ENCODE results near the gene CEP85L.

The CEP85L gene

DNA sequence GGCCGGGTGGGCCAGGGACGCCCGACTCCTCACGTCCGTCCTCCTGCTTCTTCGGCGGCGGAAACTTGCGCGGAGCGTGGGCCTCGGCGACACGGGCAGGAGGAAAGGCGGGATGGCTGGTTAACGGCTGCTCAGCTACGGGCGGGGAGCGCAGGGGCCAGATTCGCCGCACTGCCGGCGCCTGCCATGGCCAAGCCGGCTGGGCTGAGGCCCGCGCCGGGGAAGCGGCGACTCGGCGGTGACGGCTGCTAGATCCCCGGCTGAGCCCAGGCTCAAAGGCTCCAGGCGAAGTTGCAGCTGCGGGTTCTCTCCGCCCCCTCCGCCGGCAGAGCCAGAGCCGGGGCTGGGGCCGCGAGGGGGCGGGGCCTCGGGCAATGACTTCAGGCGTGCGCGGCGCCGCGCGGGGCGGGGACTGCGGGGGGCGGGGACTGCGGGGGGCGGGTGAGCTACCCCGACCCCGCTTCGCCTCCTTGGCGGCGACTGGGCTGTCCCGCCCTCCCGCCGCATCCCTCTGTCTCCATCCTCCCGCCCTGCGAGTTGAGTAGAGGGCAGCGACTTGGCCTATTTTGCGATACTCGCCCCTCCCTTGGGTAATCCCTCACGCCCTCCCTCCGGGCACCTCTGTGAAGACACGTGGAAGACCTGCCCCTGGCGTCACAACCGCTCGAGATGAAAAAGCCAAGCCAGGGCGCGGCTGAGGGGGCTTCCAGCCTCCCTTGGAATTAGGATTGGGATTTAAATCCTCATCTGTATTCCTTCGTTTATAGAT, at the start of gene CEP85L:
Gene CEP85L (minus strand): TSS at position 310 of the 769 bp plus-strand sequence. CDS start 322 bp downstream, outside the sequence.
- peak; percentile 79 for DNase-seq

DNA sequence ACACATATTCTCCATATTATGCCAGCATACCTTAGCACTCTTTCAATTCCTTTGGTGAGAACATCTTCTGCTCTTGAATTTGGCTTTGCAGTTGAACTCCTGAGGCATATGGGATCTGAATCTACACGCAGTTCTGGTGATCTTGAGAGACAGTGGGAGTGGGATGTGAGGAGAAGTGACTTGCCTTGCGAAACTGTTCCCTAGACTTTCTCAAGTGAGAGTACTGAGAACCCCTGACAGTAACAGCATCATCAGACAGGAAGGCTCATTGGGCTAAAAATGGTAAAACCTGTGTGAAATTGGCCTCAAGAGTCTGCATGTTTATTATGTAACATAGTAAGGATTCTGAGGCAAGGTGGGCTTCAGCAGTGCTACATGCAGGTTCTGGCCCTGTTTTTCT, 49.1 kb upstream of the CEP85L start:
- DNase-seq, result no peak

GRCh38 chr6:118697554-118697953, 46.2 kb upstream of the CEP85L start:
- DNase-seq, result no peak

DNA sequence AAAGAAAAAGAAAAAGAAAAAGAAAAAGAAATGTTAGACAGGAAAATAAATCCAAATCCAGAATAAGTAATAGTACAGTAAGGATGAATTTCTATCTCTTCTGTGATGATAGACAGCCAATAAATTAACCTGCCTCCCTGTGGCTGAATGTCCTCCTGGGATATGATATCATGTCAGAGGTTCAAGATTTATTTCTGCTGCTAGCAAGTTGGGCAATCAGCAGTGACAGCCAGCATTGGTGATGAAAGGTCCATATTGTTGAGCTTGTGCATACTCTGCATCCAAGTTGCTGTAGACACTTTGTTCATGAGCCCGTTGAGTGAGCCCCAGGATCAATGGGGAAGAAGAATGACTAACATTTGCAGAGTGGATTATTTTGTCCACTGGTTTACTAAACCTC, 44.9 kb upstream of the CEP85L start:
- no peak for DNase-seq

DNA sequence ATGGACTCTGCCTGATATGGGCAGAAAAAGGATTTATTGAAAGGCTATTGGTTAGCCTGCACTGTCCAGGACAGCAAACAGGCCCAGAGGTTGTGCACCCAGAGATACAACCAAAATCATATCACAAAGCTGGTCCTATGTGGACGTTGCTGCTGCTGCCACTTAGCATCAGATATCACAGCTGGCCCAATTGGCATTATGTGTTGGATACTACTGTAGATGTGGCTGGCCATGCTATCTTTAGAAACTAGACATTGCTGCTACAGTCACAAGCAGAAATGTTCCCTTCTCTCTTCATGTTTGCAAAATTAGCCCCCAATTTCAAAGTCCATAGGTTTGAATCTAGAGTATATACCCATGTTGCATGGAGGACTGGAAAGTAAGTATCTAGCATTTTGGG, 42.2 kb upstream of the CEP85L start:
- no peak for DNase-seq

GRCh38 chr6:118685823-118686449, 34.5 kb upstream of the CEP85L start:
- DNase-seq, result no peak

DNA sequence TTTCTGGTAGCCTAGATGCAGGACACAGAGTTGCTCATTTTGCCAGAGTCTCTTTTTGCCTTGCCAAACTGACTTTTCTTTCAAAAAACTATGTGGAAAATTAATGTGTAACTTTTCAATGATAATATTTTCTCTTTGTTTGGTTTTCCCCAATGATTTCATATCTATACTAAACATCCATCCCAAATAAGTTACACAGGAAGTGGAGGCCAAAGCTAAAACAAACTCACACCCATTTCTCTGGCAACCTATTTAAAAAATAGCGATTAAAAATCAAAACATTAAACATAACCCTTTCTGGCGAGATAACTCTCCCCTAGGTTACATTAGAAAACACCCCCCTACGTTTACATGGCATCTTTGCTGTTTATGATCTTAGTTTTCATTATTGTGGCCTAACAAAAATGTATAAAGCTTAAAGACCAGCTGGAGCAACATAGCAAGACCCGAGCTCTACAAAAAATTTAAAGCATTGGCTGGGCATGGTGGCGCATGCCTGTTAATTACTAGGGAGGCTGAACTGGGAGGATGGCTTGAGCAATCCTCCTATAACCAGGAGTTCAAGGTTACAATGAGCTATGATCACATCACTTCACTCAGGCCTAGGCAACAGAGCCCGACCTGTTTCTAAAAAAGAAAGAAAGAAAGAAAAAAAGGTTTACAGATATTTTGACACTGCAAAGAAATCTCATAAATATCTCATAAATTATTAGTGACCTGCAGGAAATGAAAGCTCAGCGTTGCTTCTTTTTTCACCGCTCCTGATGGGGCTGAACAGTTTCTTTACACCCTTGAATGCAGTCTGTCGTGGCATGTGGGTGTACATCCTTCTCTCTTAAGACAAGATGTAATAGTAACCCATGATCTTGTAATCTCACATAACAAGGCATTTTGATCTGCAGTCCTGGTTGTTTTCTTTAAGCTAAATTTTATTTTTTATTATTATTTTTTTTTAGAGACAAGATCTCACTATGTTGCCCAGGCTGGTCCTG, 32.8 kb upstream of the CEP85L start:
- DNase-seq, result no peak

DNA sequence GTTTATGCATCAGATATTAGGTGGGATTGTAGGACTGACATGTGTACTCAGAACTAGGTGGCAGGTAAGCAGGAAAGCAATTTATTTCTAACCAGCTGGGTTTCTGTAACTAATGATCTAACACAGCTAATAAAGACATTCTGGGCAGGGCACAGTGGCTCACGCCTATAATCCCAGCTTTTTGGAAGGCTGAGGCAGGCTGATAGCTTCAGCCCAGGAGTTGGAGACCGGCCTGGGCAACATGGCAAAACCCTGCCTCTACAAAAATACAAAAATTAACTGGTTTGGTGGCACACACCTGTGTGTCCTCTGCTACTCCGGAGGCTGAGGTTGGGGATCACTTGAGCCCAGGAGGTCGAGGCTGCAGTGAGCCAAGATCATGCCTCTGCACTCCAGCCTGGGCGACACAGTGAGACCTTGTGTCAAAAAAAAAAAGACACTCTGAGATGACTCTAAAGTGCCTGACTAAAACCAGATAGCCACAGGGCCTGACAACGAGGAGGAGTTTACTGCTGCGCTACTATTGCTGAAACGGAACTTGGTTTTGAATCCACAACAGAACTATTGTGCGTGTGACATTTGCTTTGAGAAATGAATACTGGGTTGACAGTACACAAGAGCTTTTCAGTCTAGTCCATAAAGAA, 29.2 kb upstream of the CEP85L start:
- no peak for DNase-seq

- no peak for DNase-seq
These were observed 28.0 kb upstream of the CEP85L start for GRCh38 chr6:118679327-118679901.

DNA sequence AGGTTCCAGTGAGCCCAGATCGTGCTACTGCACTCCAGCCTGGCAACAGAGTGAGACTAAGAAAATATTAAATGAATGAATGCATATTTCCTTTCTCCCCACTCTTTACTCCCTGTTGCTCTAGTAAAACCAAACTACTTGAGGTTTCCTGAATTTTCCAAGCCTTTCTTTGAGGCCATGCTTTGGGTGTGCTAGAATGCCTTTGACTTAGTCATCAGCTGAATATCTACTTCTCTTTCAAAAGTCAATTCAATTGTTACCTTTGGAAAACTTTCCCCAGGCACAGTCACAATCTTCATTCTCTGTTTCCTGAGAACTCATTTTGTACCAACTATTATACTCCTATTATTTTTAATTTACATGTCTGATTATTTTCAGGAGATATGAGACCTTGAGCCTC, 27.5 kb upstream of the CEP85L start:
- DNase-seq, result no peak

- DNase-seq, result no peak
These were observed 25.8 kb upstream of the CEP85L start for GRCh38 chr6:118677193-118677592.

DNA sequence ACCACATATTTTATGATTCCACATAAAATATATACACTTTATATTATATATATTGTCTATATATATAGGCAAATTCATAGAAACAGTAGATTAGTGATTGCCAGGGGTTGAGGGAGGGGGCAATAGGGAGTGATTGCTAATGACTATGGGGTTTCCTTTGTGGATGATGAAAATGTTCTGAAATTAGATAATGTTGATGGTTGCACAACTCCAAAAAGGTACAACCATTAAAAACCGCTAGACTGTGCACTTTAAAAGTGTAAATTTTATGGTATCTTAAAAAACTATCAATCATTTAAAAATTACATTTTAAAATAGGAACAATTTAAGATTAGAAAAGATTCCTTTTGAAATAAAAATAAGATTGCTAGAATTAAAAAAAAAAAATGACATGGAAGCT, 23.8 kb upstream of the CEP85L start:
- DNase-seq, result no peak

DNA sequence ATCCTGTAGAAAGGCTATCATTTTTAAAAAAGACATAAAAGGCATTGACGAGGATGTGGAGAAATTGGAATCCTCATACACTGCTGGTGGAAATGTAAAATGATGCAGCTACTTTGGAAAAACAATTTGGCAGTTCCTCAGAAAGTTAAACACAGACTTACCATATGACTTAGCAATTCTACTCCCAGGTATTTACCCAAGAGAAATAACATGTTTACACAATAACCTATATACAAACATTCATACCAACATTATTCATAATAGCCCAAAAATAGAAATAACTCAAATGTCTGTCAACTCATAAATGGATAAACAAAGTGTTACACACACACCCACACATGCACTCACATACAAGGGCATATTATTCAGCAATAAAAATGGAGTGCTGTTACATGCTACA, 23.4 kb upstream of the CEP85L start:
- no peak for DNase-seq

DNA sequence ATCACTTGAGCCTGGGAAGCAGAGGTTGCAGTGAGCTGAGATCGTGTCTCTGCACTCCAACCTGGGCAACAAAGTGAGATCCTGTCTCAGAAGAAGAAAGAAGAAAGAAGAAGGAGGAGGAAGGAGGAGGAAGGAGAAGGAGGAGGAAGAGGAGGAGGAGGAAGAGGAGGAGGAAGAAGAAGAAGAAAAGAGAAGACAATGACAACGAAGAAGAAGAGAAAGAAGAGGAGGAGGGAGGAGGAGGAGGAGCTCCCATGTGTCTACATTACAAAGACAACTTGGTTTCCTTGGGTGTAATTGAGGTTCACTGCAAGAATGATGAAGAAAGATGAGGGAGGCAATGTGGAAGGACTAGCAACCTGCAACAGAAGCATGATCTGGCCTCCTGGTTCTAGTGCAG, 21.3 kb upstream of the CEP85L start:
- no peak for DNase-seq

DNA sequence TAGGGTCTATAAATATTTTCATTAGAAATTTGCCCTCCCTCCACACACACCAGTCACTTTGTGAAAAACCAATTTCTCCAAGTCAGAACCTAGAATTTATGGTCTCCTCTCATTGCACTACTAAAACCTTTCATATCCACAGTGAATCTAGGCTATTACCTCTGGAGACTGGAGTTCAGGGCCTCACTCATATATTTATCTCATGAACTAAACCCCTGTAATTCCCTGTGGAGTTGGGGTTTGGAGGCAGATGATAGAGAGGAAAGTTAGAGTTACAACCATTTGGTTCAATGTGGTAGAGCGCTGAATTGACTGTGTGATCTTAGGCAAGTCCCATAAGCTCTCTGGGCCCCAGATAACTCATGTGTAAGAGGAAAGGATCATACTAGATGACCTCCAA, 18.2 kb upstream of the CEP85L start:
- DNase-seq, result no peak

DNA sequence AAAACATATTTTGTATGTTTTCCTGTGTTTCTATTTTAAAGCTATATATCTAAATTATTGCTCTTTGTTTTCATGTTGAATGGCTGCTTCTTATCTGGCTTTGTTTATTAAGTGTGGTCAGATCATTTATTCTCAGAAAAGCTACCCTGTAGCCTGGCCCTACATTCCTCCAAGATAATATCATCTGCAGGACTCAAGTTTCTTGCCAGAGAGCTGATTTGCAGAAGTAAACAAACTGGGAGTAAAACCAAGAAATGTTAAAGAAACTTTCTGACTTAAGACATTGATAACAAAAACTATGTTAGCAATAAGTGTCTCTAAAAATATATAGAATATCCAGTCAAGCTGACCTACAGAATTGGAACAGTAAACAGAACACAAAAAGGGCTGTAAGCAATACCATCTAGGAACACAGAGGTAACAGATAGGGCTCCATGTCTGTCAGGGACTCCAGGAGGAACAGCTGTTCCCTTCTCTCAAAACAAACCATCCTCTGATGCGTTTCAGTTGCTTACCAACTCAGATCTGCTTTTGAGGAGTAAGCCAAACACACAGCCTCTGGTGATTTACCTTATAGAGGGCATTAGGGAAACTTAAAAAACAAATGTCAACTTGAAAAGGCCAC, 17.5 kb upstream of the CEP85L start:
- DNase-seq, result no peak

DNA sequence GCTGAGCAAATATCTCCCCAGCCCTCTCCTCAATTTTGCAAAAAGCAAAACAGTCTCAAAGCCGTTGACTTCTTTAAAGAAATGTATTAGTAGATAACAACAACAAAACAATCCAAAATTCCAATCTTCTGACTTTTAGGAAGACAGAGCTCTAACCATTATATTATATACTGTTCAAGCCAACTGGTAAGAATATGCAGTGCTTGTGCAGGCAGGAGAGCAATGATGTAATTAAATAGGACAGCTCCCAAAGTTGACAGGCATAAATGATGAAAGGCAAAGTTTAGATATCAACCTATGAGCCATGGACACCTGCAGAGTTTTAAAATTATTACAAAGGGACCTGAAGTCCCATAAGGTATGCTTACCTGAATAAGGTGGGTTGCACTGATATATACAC, 16.6 kb upstream of the CEP85L start:
- no peak for DNase-seq

DNA sequence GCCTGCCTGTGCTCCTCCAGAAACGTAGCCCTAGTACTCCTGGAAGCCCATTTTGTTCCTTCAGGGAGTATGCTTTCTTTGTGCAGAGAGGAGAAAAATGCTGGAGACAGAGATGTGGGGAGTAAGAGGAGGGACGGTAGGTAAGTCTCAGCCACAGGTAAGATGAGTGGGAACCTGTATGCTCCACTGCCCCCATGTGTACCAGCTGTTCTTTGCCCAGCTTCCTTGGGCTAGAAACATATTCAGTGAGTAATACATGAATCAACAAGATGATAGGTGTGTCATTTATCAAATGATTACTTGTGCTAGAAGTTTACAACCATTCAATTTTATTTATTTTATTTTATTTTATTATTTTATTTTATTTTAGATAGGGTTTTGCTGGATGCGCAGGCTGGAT, 13.6 kb upstream of the CEP85L start:
- no peak for DNase-seq

- DNase-seq, result peak; percentile 15
These were observed 12.9 kb upstream of the CEP85L start for GRCh38 chr6:118663993-118664985.

DNA sequence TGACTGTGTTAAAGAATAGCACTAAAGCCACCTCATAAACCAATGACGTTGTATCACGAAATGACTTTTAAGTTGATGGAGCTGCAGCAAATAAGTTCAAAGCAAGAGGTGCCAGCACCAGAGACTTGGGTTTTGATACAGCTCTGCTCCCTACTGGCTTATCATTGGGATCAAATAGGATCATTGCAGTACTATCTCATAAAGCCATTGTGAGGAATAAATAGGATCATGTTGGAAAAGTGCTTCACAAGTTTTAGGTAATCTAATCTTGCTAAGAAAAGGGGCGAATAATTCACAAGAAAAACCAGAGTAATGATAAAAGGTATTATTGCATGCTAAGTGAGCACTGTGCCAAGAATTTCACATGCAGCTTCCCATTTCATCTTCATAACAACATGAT, 10.4 kb upstream of the CEP85L start:
- DNase-seq, result no peak

- peak; percentile 95 for DNase-seq
These were observed 8.8 kb upstream of the CEP85L start for GRCh38 chr6:118660218-118660569.
